Stimulated activated CD8-positive, alpha-beta memory T cell treated with anti-CD3 and anti-CD28 coated beads, Interleukin-7, amount 100 ng/mL, for 1 hour (primary cell): Measurements from ENCODE around the gene CACNA1C.

Experiments used
- DNase-seq, 2 donors: peaks; one replicate each; pipeline ENCODE4 v3.0.0-alpha.2; 2020; ENCODE audit warnings: low read depth in 2 of 2

CACNA1C gene

GRCh38 chr12:2322554-2323120, 269.9 kb downstream of the CACNA1C start:
- no peak for DNase-seq

DNA sequence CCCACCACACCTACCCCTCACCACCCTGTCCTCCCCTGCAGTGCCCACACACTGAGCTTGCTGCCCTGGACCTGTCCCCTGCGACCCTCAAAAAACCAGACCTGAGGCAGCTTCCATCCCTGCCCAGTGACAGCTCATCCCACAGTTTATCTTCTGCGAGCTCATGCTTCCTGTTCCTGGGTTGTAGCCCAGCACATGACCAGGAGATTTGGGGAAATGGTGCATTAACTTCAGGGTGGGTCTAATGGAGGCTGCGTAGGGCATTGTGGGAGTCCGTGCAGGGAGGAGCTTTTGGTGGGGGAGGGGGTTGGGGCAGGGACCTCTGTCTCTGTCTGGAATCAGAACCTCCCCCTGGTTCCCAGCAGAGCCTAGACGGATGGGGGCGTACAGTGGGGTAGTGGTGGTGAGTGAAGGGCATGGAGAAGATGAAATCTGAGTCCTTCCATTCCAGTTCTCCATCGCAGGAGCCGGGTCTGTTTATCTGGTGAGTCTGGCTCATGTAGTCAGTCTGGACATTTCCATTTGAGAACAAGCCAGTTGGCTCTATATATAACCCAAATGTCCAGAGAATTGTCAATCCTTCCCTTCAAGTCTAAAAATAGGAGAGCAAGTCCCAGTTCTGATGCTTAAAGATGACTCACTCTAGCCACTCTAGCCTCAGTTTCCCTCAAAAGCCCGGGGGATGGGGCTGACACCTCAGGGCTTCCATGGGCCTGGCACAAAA, 270.9 kb downstream of the CACNA1C start:
- DNase-seq, result no peak

GRCh38 chr12:2324387-2324786, 271.6 kb downstream of the CACNA1C start:
- DNase-seq, result no peak

DNA sequence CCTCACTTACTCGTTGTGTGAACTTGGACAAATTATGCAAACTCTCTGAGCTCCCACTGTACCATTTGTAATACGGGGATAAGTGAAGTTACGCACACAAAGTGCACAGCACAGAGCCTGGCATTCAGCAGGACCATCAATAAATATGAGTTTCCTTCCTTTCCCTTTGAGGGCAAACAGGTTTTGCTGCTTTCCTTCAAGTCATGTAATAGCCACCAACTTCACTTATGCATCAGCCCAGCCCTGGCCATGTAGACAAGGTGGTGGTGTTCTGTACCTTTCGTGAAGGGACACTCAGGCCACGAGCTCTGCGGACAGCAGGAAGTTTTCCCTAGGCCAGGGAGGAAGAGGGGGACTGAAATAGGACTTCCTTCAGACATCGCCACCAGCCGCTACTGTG, 272.7 kb downstream of the CACNA1C start:
- no peak for DNase-seq

DNA sequence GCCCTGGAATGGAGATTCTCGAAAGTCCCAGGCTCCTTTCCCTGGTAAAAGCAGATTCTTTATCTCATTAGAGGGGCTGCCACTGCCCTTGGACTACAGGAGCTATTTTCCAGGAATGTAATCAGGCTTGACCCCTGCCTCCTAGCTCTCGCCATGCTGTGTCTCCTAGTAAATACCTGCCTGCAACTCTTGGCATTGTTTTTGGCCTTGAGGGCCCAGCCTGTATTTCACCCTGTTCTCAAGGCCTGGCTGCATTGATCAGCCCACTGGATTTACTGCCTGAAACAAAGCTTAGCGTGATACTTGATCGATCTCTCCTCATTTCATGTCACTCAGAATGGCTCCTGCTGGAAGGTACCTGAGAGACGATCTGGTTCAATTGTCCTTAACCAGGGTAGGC, 273.7 kb downstream of the CACNA1C start:
- DNase-seq, result no peak

GRCh38 chr12:2328661-2329060, 275.9 kb downstream of the CACNA1C start:
- DNase-seq, result no peak

- DNase-seq, result no peak
Measured at GRCh38 chr12:2329661-2330210, 276.9 kb downstream of the CACNA1C start.

DNA sequence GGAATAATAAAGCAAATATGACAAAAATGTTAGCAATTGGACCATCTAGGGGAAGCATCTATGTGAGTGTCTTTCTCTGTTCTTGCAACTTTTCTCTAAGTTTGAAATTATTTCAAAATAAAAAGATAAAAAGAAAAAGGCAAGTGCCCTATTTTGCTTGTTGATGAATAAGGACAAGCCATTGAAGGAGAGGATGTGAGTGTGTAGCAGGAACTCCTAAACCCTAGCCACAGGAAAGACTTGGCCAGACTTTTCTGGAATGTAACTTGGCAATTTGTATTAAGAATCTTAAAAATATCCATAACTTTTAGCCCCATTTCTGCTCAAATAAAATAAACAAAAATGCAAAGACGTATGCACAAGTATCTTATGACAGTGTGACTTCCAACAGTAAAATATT, 279.4 kb downstream of the CACNA1C start:
- no peak for DNase-seq

DNA sequence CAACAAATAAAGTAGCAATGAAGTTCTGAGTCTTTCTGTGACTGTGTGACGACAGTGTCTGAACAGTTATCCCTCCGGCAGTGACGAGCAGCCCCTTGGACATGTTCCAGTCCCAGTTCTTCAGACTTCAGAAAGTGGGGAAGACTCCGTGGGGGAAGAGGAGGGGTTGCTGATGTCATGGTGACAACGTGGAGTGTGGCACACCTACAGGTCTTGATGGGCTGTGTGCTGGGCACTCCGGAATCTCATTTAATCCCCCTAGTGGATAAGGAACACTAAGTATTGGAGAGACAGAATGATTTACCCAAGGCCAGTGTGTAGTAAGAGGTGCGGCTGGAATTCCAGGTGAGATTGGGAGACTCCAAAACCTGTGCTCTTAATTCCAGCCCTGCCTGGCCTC, 280.2 kb downstream of the CACNA1C start:
- DNase-seq, result no peak

DNA sequence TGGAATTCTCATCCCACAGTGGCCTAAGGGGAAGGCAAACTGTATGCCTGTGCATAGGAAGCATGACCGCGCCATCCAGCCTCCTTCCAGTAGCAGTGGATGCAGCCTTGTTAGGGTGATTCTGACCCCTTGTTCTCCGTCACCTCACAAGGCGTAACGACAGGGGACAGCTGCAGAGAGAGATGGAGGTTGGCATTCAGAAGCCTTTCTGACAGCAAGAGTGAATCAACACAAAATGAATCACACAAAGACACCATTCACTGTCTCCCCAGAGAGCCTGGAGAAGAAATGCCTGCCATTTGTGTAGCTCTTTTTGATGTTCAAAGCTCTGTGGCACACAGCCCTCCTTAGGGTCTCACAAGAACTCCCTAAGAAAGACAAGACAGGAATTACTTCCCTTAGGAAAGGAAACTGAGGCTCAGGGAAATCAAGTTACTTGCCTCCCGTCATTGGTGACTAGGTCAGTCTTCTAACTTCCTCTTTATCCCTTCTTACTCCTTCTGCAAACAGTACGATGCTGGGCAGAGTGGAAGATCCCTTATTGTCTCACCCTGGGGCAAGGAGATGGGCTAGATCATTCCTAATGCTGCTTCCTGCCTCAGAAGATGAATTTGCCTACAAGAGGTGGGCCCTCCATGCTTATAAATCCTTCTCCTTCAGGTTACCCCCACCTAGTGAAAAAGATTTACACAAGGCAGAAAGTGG, 280.9 kb downstream of the CACNA1C start:
- DNase-seq, result no peak

DNA sequence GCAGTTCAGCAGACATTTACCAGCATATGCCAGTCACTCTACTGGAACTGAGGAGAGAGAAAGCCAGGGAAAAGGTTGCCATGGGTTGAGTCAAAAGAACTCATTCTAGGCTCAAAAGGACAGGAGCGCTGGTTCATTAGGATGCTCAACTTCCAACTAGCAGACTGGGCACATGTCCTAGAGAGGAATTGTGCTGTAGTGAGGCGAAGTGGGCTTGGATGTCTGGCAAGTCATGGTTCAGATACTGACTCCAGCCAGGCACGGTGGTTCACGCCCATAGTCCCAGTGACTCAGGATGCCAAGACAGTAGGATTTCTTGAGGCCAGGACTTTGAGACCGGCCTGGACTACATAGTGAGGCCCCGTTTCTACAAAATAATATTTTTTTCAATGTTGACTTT, 281.5 kb downstream of the CACNA1C start:
- DNase-seq, result no peak

GRCh38 chr12:2334689-2335088, 281.9 kb downstream of the CACNA1C start:
- no peak for DNase-seq

DNA sequence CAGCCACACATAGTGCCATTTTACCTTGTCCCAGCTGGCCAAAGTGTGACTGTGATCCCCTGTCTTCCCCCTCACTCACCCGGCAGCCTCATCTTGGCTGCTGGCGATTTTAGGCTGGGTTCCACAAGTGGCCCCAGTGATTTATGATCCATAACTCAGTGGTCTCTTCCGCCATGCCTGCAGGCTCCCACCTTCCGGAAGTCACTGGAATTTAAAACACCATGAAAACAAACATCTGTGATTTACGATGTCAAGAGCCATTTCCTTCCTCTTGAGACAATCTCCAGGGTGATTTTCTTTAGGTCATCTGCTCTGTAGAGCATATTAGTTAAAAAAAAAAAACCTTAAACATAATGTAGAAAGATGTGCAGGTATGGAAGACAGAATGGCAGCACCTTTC, 282.3 kb downstream of the CACNA1C start:
- no peak for DNase-seq

DNA sequence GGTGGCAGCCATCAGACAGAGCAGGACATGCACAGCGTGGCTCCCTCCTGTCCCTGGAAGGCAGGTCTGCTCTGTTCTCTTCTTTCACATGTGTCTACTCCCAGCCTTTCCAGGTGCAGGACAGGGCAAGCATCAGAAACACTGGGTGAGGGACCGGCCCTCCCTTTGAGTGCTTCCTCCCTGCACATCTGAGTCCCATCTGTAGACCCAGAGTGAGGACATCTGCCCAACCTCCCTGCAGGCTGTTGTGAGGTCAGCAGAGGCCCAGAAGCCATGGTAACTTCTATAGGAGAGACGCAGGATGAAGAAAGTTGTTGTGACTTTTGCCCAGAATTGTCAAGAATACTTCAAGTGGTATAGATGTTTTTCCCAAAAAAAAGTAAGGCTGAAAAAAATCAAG, 282.7 kb downstream of the CACNA1C start:
- no peak for DNase-seq

DNA sequence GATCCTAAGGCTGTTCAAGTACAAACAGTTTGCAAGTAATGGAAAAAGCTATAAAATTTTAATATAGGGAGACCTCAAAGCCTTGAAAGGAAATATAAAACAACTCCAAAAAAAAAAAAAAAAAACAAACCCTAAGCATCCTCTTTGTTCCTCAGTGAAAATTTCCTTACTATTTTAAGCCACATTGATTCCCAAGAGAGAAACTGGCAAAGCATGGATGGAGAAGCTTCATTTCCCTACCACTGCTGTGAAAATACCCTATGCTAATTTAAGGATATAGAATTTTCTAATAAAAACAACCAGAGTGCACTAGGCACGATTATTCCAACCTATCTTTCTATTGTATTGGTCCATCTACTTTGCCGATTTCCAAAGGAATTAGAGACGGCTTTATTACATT, 283.1 kb downstream of the CACNA1C start:
- DNase-seq, result no peak

DNA sequence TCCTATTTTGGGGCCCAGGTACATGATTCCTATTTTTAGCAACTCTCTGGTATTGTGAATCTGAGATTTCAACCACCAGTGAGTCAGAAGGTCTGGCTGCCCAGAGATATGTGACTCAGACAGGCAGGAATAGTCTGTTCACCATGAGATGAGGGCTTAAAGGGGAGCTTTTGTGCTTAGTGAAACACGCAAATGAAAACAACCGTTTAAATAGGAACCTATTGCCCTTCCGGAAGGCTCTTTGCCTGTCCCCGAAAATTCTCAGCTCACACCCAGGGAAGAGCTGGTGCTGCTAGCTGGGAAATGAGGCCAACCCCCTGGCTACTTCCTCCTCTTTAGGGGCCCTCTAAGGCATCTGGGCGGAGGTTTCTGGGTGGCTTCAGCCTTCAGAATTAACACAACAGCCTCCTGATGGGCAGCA, 283.6 kb downstream of the CACNA1C start:
- no peak for DNase-seq

DNA sequence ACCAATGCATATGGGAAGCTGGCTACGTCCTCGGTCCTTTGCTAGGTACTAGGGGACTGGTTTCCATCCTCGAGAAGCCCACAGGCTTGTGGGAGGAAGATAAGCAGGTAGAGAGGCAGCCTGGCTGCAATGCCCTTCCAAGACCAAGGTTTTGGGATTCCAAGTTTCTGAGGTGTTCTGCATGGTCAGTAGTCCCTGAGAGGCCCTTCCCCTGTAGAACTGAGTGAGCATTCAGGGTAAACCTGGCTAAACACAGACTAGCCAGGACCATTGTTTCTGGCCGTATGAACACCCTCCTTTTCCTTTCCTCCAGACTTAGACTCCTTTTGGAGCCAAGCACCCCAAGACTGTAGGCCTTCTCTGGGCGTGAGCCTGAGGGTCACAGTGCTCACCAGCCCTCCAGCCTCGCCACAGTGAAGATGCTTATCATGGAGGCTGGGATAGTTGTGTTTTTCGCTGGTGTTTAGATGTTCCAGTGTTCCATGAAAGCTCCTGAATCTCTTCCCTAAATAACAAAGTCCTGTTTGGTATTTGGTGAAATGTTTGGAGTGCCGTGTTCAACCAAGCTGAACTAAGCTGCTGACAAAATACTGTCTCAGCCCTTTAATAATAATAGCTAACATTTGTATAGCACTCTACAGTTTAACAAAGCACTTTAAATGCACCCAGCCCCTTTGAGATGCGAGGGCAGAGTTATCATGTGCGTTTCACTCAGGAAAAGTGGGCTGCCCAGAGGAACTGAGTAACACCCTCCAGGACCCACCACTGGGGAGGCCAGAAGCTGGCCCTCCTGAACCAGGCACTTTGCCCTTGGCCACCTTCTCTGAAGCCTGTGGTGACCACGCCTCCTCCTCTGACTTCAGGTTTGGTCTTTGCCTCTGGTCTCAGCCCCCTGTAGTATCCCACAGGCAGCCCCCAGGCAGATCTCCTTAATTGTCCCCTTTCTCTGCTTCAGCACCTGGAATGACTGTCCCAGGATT, 284.5 kb downstream of the CACNA1C start:
- no peak for DNase-seq

GRCh38 chr12:2338381-2338780, 285.6 kb downstream of the CACNA1C start:
- DNase-seq, result no peak

- DNase-seq, result no peak
Measured at GRCh38 chr12:2338991-2339431, 286.2 kb downstream of the CACNA1C start.

DNA sequence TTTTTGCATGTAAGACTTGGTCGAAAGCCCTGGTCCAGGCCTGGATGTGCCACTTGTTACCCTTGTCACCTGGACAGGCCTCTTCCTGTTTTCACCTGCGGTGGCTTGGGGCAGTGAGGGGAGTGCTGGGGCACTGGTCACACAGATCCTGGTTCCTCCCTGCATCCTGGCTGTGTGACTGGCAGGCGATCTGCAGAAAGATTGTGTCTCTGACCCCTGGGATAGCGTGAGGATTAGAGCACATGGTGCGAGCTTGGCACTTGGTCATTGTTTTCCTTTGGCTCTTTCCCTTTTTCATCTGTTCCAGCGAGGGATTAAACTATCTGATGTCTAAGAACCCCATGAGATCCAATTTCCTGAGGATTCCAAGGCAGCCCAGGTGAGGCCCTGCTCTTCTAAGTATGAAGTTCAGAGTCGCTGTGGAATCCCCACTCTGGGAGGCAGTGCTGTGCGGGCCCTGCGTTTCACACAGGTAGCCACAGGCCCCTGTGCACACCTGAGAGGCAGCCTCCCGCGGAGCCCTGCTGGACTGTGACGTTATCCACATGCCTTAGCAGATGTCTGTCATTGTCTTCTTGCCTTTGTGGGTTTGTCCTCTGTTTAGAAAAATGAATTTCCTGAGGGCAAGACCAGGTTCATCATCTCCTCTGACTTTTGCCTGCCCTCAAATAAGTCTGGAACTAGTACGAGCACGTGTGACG, 288.4 kb downstream of the CACNA1C start:
- no peak for DNase-seq

GRCh38 chr12:2341871-2342270, 289.1 kb downstream of the CACNA1C start:
- no peak for DNase-seq
